GM19193 (cell line): ENCODE results near the gene UST.

Experiments
- POLR2A ChIP-seq: IDR thresholded peaks from 4 replicates; pipeline ENCODE4 v1.6.1; 2011; ENCODE audit not compliant: insufficient read depth, insufficient read length; ENCODE audit errors: extremely low read depth

UST gene

GRCh38 chr6:148972481-148972880, 225.7 kb downstream of the UST start:
- no peak for TF ChIP-seq POLR2A

- TF ChIP-seq POLR2A: no peak
These were observed 226.8 kb downstream of the UST start for GRCh38 chr6:148973538-148974208.

GRCh38 chr6:148974351-148974750, 227.5 kb downstream of the UST start:
- no peak for TF ChIP-seq POLR2A

GRCh38 chr6:148979014-148979901, 232.4 kb downstream of the UST start:
- TF ChIP-seq POLR2A: no peak

GRCh38 chr6:148980234-148980633, 233.4 kb downstream of the UST start:
- TF ChIP-seq POLR2A: no peak

GRCh38 chr6:148981515-148981914, 234.7 kb downstream of the UST start:
- TF ChIP-seq POLR2A: no peak

GRCh38 chr6:148983101-148983761, 236.4 kb downstream of the UST start:
- no peak for TF ChIP-seq POLR2A

GRCh38 chr6:148983966-148984365, 237.1 kb downstream of the UST start:
- TF ChIP-seq POLR2A: no peak

- no peak for TF ChIP-seq POLR2A
These were observed 237.8 kb downstream of the UST start for GRCh38 chr6:148984531-148985056.

- TF ChIP-seq POLR2A: no peak
These were observed 238.7 kb downstream of the UST start for GRCh38 chr6:148985499-148985898.

- no peak for TF ChIP-seq POLR2A
These were observed 239.8 kb downstream of the UST start for GRCh38 chr6:148986608-148987007.

GRCh38 chr6:148987982-148988381, 241.2 kb downstream of the UST start:
- TF ChIP-seq POLR2A: no peak

GRCh38 chr6:148989585-148989984, 242.8 kb downstream of the UST start:
- no peak for TF ChIP-seq POLR2A

GRCh38 chr6:148990403-148990802, 243.6 kb downstream of the UST start:
- no peak for TF ChIP-seq POLR2A

GRCh38 chr6:148996815-148997214, 250.0 kb downstream of the UST start:
- TF ChIP-seq POLR2A: no peak
